HepG2 (cell line): ENCODE data around the gene CNOT10.

Source experiments
- DNMT3B ChIP-seq: conservative IDR thresholded peaks from 2 replicates; pipeline ENCODE4 v1.6.1; 2016; ENCODE audit warnings: missing biosample characterization, control low read depth
- NFE2L1 ChIP-seq: sonication (generic); formaldehyde crosslinking; IDR thresholded peaks from 2 replicates; pipeline ENCODE4 v1.4.0; 2020; ENCODE audit warnings: missing genetic modification reagents, mild to moderate bottlenecking, borderline replicate concordance
- ZNF773 ChIP-seq: sonication (generic); formaldehyde crosslinking; IDR thresholded peaks from 2 replicates; pipeline ENCODE4 v1.4.0; 2020; ENCODE audit warnings: missing genetic modification reagents, borderline replicate concordance
- TF ChIP-seq, protein P1 (sequence below): sonication (generic); formaldehyde crosslinking; IDR thresholded peaks from 2 replicates; pipeline ENCODE4 v1.5.0; 2020; ENCODE audit warnings: mild to moderate bottlenecking, missing genetic modification reagents, moderate library complexity

DNA sequence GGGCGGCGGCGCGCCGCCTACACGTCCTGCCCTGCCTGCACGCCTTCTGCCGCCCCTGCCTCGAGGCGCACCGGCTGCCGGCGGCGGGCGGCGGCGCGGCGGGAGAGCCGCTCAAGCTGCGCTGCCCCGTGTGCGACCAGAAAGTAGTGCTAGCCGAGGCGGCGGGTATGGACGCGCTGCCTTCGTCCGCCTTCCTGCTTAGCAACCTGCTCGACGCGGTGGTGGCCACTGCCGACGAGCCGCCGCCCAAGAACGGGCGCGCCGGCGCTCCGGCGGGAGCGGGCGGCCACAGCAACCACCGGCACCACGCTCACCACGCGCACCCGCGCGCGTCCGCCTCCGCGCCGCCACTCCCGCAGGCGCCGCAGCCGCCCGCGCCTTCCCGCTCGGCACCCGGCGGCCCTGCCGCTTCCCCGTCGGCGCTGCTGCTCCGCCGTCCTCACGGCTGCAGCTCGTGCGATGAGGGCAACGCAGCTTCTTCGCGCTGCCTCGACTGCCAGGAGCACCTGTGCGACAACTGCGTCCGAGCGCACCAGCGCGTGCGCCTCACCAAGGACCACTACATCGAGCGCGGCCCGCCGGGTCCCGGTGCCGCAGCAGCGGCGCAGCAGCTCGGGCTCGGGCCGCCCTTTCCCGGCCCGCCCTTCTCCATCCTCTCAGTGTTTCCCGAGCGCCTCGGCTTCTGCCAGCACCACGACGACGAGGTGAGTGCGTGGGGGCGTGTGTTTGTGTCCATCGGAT lies 133.4 kb downstream of the CNOT10 start:
- TF ChIP-seq ZNF773 (peak; percentile 31; the same call in 1 of the 2 replicates), NFE2L1 (no peak), DNMT3B (CRISPR knock-in tag) (no peak)
- TF ChIP-seq, protein P1, sequence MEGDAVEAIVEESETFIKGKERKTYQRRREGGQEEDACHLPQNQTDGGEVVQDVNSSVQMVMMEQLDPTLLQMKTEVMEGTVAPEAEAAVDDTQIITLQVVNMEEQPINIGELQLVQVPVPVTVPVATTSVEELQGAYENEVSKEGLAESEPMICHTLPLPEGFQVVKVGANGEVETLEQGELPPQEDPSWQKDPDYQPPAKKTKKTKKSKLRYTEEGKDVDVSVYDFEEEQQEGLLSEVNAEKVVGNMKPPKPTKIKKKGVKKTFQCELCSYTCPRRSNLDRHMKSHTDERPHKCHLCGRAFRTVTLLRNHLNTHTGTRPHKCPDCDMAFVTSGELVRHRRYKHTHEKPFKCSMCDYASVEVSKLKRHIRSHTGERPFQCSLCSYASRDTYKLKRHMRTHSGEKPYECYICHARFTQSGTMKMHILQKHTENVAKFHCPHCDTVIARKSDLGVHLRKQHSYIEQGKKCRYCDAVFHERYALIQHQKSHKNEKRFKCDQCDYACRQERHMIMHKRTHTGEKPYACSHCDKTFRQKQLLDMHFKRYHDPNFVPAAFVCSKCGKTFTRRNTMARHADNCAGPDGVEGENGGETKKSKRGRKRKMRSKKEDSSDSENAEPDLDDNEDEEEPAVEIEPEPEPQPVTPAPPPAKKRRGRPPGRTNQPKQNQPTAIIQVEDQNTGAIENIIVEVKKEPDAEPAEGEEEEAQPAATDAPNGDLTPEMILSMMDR: no peak
